NCI-H2171 treated with DMSO at 0.1 percent for 48 hours (cell line): ENCODE measurements around the gene SMIM44.
"Not testable (repeated sequence)": the region's sequence is repeated elsewhere in the genome, so short reads cannot be mapped to it uniquely, and the experiment has no call there.

Experiments used
- DNase-seq: peaks from one replicate; lab custom pipeline; 2025; lab: John Stamatoyannopoulos, UW

Gene SMIM44

DNA sequence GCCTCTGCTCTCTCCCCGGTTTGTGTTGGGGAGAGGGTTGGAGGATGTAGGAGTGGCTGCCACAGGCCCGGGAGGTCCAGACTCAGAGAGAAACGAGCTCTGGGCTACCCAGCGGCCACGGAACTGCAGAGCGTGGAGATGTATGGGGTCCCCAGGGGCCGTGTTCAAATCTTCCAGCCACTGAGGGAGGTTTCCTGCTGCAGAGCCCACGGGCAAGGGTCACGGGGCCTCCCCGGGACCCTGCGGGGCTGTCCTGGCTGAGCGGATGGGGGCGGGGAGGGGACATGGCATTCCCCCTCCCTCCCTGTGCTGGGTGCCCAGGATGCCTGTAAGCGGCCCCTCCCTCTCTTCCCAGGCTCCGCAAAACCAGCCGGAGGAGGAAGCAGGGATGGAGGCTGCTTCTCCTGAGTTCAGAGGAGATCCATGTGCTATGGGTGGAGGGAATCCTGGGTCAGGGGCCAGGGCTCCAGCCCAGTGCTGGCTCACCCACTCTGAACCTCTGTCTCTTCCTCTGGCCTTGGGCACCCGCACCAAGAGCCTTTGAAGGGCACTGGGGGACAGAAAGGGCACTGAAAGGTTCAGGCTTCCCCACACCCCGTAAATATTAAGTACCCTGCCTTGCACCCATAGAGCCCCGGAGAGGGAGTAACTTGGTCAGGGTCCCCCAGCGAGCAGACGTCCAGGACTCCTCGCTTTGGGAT, 25.6 kb downstream of the SMIM44 start:
- DNase-seq: no peak

DNA sequence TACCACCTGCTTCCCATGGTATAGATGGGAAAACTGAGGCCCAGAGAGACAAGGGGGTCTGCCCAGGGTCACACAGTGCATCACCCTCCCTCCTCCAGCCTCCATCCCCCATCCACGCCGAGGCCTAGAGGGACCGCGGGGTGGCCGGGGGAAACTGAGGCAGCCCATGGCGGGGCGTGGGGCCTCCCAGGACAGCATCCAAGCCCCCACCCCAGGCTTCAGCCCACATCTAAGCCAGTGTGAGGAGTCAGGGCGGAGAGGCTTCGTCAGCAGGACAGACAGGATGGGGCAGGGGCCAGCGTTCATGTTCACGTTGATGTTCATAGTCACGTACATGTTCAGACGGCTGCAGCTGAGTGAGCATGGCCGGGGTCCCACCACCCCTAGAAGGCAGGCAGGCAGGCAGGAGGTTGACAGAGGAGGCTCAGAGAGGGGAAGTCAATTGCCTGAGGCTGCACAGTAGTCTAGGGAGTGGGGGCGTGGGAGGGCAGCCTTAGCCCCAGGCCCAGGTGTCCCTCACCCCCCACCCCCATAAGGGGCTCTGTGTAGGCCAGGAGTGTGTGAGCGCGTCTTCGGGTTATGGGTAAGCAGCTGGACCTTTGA, 26.2 kb downstream of the SMIM44 start:
- DNase-seq: no peak

GRCh38 chr19:3455960-3456601, 27.2 kb downstream of the SMIM44 start:
- DNase-seq: no peak

DNA sequence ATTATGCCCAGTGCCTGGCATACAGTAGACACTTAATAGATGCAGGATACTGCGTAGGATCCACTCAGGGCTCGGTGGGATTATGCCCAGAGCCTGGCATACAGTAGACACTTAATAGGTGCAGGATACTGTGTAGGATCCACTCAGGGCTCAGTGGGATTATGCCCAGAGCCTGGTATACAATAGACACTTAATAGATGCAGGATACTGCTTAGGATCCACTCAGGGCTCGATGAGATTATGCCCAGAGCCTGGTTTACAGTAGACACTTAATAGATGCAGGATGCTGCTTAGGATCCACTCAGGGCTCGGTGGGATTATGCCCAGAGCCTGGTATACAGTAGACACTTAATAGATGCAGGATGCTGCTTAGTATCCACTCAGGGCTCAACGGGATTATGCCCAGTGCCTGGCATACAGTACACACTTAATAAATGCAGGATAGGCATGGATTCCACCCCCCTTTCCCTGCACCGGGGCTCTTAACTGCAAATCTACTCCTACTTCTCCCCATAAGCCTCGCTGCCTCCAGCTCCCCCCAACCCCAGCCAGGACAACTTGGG, 27.8 kb downstream of the SMIM44 start:
- no peak for DNase-seq

GRCh38 chr19:3454656-3455392, 28.4 kb downstream of the SMIM44 start:
- no peak for DNase-seq

DNA sequence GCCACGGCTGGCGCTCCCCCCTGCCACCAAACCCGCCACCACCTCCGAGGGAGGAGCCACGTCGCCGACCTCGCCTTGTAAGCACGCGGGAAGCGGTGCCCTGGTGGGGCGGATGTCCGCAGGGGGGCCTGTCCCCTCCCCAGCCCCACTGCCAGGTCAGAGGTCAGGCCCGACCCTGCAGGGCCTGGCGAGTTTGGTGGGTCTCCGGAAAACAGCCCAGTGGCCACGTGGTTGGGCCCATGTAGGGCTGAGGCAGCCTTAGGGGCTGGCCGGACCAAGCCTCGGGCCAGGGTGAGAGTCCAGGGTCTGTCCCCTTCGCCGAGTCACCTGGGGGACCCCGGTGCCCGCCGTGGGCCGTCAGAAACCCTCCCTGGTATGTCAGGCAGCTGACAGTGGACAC, 29.4 kb downstream of the SMIM44 start:
- DNase-seq: no peak

- DNase-seq: not testable (repeated sequence)
Measured at GRCh38 chr19:3452942-3453214, 30.4 kb downstream of the SMIM44 start.

GRCh38 chr19:3452171-3452941, 30.9 kb downstream of the SMIM44 start:
- no peak for DNase-seq

- DNase-seq: peak; percentile 83
Measured at GRCh38 chr19:3451451-3451866, 31.8 kb downstream of the SMIM44 start.

- peak; percentile 12 for DNase-seq
Measured at GRCh38 chr19:3450796-3451411, 32.3 kb downstream of the SMIM44 start.

DNA sequence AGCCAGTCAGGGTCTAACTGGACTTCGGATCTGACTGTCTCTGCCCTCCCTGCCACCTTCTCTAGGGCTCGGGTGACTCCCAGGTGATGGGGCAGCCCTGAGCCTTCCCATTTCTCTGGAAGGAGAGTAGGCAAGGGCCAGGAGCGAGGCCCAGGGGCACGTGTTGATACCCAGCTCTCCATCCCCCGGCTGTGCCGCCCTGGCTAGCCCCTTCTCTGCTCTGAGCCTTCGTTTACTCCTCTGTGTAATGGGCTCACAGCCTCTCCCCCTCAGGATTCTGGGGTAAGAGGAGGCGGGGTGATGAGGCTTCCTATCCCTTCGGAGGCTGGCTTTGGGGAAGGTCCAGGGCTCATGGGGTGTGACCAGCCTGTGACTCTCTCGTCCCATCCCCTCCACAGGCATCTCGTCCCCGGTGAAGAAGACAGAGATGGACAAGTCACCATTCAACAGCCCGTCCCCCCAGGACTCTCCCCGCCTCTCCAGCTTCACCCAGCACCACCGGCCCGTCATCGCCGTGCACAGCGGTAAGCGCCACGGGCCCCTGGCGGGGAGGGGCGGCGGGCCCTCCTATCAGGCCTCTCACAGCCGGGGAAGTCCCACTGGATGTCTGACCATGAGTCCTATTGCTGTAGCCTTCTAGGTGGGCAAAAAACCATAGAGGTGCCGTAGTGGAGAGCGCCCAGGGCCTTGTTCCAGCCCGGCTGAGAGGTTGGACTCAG, 34.5 kb downstream of the SMIM44 start:
- DNase-seq: no peak

- DNase-seq: not testable (repeated sequence)
Measured at GRCh38 chr19:3446657-3447056, 36.6 kb downstream of the SMIM44 start.

DNA sequence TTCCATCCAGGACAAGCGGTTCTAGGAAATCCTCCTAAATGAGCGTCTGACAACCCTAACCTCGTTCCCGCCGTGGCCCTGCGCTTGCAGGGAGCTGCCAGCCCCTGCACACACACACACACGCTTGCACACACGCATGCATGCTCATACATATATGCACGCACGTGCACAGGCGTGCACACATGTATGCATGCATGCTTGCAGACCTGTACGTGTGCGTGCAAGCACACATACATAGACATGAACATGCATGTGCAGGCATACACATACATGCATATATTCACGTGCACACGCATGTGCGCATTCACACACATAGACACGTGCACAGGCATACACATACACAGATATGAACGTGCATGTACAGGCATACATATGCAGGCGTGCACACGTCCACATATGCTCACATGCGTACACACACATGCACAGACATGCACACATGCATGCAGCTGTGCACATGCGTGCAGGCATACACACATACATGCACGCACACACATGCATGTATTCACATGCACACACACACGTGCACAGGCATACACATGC, 38.5 kb downstream of the SMIM44 start:
- no peak for DNase-seq

- no peak for DNase-seq
Measured at GRCh38 chr19:3443840-3444694, 39.2 kb downstream of the SMIM44 start.

DNA sequence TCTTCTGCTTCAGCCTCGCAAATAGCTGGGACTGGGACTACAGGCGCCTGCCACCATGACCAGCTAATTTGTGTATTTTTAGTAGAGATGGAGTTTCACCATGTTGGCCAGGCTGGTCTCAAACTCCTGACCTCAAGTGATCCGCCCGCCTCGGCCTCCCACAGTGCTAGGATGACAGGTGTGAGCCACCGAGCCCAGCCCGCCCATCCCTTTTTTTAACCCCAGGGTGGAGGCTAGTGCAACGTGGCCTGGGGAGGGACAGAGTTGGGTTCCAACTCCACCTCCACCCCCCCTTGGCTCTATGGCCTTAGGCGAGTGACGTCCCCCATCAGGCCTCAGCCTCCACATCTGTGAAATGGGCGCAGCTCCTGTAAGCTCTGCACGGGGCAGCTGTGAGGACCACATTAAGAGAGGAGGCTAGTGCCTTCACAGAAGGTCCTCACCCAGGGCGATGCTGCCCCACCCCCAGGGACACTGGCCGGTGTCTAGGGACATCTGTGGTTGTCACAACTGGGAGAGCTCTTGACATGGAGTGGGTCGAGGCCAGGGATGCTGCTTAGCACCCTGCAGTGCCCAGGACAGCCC, 40.7 kb downstream of the SMIM44 start:
- no peak for DNase-seq

- no peak for DNase-seq
Measured at GRCh38 chr19:3441986-3442329, 41.3 kb downstream of the SMIM44 start.

DNA sequence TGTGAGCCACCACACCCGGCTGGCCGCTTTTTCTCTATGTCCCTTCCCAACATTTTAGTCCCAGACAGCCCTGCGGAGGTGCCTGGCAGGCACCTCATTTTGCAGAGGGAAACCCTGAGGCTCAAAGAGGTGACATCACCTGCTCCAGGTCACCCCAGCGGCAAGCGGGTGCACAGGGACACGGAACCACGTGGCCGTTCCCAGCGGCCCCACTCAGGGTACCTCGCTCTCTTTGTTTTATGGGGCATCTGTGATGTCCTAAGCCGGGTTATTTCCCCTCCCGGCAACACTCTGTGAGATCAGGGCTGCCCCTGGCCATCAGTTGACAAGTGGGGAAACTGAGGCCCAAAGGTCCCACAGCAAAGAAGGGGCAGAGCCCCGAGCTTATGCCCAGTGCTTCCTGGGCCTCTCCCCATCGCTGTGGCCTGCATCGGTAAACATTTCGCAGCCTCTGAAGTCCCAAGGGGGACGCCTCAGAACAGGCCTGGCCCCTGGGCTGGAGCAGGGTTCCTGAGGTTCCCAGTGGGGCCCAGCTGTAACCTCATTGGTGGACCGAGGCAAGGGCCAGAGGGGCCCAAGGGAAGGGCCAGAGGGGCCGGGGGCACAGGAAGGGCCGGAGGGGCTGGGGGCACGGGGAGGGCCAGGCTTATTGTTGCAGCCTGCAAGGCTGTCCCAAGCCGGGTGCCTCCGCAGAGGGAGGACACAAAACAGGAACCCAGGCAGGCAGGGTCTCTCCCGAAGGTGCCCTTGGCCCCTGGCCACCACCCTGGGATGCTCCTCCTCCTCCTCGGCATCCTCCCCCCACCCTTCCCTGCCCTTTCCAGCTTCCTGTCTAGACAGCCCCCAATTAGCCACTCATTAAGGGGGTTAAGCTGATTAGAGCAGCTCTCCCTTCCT, 41.9 kb downstream of the SMIM44 start:
- DNase-seq: no peak

DNA sequence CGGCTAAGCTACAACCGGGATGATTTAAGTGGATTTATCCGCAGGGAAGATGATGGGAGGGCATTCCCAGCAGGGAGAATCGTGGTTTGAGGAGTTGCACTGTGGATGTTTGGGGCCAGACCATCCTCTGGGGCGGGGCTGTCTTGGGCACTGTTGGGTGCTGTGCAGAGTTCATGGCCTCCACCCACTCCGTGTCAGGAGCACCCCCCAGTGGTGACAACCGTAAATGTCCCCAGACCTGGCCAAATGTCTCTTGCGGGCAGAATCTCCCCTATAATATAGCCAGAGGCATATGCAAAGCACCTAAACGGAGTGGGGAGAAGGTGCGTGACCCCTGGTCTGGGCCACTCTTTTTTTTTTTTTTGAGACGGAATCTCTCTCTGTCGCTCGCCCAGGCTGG, 43.2 kb downstream of the SMIM44 start:
- no peak for DNase-seq
